Panc1 (cell line): ENCODE measurements around the gene TRIM25.

Experiments
- POLR2AphosphoS5 ChIP-seq: IDR thresholded peaks from 2 replicates; pipeline ENCODE4 v1.6.1; 2012; ENCODE audit warnings: mild to moderate bottlenecking, low read depth, low read length, moderate library complexity
- TF ChIP-seq, protein P1 (sequence below): fragments of 450-650 bp; IDR thresholded peaks from 2 replicates; pipeline ENCODE4 v1.5.1; 2017; ENCODE audit warnings: mild to moderate bottlenecking

DNA sequence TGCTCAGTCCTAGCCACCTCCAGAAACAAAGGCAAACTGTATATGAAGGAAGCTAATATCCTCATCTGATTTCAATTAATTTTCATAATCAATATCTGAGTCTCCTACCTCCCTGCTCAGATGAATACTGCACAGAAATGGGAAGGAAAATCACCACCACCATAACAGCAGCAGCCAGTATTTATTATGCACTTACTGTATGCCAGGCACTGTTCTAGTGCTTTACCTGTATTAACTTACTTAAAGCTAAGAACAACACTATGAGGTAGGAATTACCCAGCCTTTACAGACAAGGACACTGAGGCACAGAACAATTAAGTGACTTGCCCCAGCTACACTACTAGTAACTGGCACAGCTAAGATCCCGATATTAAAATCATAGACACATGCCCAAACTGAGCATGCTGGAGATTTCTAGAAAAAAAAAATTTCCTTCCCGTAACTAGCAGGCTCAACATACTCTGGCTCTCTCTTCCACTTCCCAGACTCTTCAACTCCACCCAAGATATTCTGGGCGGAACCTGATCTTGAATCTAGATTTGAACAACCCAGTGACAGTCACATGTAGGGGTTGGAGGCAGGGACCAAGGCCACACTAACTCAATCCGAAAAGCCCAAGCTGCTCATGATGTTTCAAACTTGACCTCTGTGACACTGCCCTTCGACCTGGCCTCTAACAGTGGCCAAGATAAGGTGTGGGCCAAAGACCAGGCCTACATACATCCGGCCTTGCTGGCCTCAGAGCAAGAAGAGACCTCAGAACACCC lies 3.9 kb downstream of the TRIM25 start:
- TF ChIP-seq, protein P1, sequence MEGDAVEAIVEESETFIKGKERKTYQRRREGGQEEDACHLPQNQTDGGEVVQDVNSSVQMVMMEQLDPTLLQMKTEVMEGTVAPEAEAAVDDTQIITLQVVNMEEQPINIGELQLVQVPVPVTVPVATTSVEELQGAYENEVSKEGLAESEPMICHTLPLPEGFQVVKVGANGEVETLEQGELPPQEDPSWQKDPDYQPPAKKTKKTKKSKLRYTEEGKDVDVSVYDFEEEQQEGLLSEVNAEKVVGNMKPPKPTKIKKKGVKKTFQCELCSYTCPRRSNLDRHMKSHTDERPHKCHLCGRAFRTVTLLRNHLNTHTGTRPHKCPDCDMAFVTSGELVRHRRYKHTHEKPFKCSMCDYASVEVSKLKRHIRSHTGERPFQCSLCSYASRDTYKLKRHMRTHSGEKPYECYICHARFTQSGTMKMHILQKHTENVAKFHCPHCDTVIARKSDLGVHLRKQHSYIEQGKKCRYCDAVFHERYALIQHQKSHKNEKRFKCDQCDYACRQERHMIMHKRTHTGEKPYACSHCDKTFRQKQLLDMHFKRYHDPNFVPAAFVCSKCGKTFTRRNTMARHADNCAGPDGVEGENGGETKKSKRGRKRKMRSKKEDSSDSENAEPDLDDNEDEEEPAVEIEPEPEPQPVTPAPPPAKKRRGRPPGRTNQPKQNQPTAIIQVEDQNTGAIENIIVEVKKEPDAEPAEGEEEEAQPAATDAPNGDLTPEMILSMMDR: no peak
- no peak for TF ChIP-seq POLR2AphosphoS5
